Right kidney (tissue), 9 donors: ENCODE data around the gene ZNF222.

Experiments
- DNase-seq: peaks from one replicate; pipeline ENCODE4 v3.0.0-alpha.2; 2016
- long read RNA-seq, 8 donors: transcript quantifications; one replicate each; lab custom pipeline, GENCODE V29; 2026

ZNF222 gene
- long read RNA-seq, donor 1, partial matches to known transcripts = 0 of 2 reads
- long read RNA-seq, donor 1, other reads (novel, unspliced or antisense) = 0 of 2 reads
- long read RNA-seq, donor 2 = 0 reads
- long read RNA-seq, donor 3 = 0 reads
- long read RNA-seq, donor 4 = 0 reads
- long read RNA-seq, donor 5 = 0 reads
- long read RNA-seq, donor 6, partial matches to known transcripts = 0 of 3 reads
- long read RNA-seq, donor 6, other reads (novel, unspliced or antisense) = 0 of 3 reads
- long read RNA-seq, donor 7, partial matches to known transcripts = 0 of 4 reads
- long read RNA-seq, donor 7, other reads (novel, unspliced or antisense) = 0 of 4 reads
- long read RNA-seq, donor 8 = 0 reads

- DNase-seq = peak; percentile 74
Measured at GRCh38 chr19:44025217-44025936, at the start of gene ZNF222. TSS of gene ZNF222 (plus strand) at chr19:44025379. CDS start at chr19:44025437, 58 bp downstream.

GRCh38 chr19:43976732-43977131 lies 48.4 kb upstream of the ZNF222 start:
- DNase-seq = no peak

- DNase-seq = no peak
Measured at GRCh38 chr19:43983544-43983911, 41.7 kb upstream of the ZNF222 start.

GRCh38 chr19:43983912-43984686 lies 41.1 kb upstream of the ZNF222 start, which contains the start of gene ZNF155:
TSS of gene ZNF155 (plus strand) at chr19:43984188. CDS start at chr19:43988544, 4,356 bp downstream.
- DNase-seq = peak; percentile 80

GRCh38 chr19:43984687-43985000 lies 40.5 kb upstream of the ZNF222 start:
- DNase-seq = peak; percentile 49

- no peak for DNase-seq
Measured at GRCh38 chr19:43997631-43998290, 27.4 kb upstream of the ZNF222 start.

- DNase-seq = no peak
Measured at GRCh38 chr19:44002212-44002565, 23.0 kb upstream of the ZNF222 start.

GRCh38 chr19:44002566-44003460 lies 22.4 kb upstream of the ZNF222 start, which contains the start of gene ZNF230:
TSS of gene ZNF230 (plus strand) at chr19:44002957. CDS start at chr19:44007079, 4,122 bp downstream.
- DNase-seq = peak; percentile 76

GRCh38 chr19:44003461-44004009 lies 21.6 kb upstream of the ZNF222 start:
- no peak for DNase-seq

GRCh38 chr19:44005973-44006372 lies 19.2 kb upstream of the ZNF222 start:
- no peak for DNase-seq

GRCh38 chr19:44007473-44007872 lies 17.7 kb upstream of the ZNF222 start:
- DNase-seq = no peak

- DNase-seq = no peak
Measured at GRCh38 chr19:44010468-44010867, 14.7 kb upstream of the ZNF222 start.

GRCh38 chr19:44019498-44019897 lies 5.7 kb upstream of the ZNF222 start:
- no peak for DNase-seq

- DNase-seq = no peak
Measured at GRCh38 chr19:44021221-44021620, 4.0 kb upstream of the ZNF222 start.

GRCh38 chr19:44024900-44025216 lies 321 bp upstream of the ZNF222 start:
- no peak for DNase-seq

GRCh38 chr19:44026622-44027021 lies 1.4 kb downstream of the ZNF222 start:
- no peak for DNase-seq

- no peak for DNase-seq
Measured at GRCh38 chr19:44032001-44032610, 6.9 kb downstream of the ZNF222 start.

GRCh38 chr19:44042147-44042546 lies 17.0 kb downstream of the ZNF222 start:
- DNase-seq = no peak

- peak; percentile 13 for DNase-seq
Measured at GRCh38 chr19:44050740-44051649, 25.8 kb downstream of the ZNF222 start.
